ENCODE measurements around the gene SLC9B1.

DNA sequence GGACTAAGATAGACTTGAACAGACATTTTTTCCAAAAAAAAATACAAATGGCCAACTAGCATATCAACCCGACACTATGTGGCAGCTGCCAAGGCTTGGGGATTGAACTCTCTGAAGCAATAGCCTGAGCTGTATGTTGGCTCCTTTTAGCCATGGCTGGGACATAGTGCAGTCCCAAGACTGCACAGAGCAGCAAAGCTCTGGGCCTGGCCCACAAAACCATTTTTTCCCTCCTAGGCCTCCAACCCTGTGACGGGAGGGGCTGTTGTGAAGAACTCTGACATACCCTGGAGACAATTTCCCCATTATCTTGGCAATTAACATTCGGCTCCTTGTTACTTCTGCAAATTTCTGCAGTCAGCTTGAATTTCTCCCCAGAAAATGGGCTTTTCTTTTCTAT is 100.6 kb downstream of the SLC9B1 start:
- TF ChIP-seq EZH2 (IDR thresholded peaks at IDR 0.05) (no peak), POLR2AphosphoS5 (IDR thresholded peaks at IDR 0.05; ENCODE audit: borderline replicate concordance, low read depth, low read length) (no peak)
